Ishikawa (cell line): Measurements from ENCODE around the gene SYCP2.

Source experiments
- CEBPB ChIP-seq: IDR thresholded peaks from 2 replicates; pipeline ENCODE4 v1.6.1; 2012
- CREB1 ChIP-seq: IDR thresholded peaks from 2 replicates; pipeline ENCODE4 v1.6.1; 2012; ENCODE audit warnings: low read depth
- EGR1 ChIP-seq: IDR thresholded peaks from 2 replicates; pipeline ENCODE4 v1.6.1; 2012
- EP300 ChIP-seq: IDR thresholded peaks from 2 replicates; pipeline ENCODE4 v1.6.1; 2012; ENCODE audit warnings: borderline replicate concordance
- FOXM1 ChIP-seq: IDR thresholded peaks from 2 replicates; pipeline ENCODE4 v1.6.1; 2012; ENCODE audit warnings: low read depth, borderline replicate concordance
- NFIC ChIP-seq: IDR thresholded peaks from 2 replicates; pipeline ENCODE4 v1.6.1; 2012
- RAD21 ChIP-seq: IDR thresholded peaks from 2 replicates; pipeline ENCODE4 v1.6.1; 2012; ENCODE audit warnings: low read depth
- TAF1 ChIP-seq: IDR thresholded peaks from 2 replicates; pipeline ENCODE4 v1.6.1; 2012; ENCODE audit warnings: low read depth, mild to moderate bottlenecking
- TCF12 ChIP-seq: IDR thresholded peaks from 2 replicates; pipeline ENCODE4 v1.6.1; 2012; ENCODE audit warnings: low read depth
- TEAD4 ChIP-seq: IDR thresholded peaks from 2 replicates; pipeline ENCODE4 v1.6.1; 2012
- USF1 ChIP-seq: IDR thresholded peaks from 2 replicates; pipeline ENCODE4 v1.6.1; 2012
- YY1 ChIP-seq: IDR thresholded peaks from 2 replicates; pipeline ENCODE4 v1.6.1; 2012; ENCODE audit warnings: low read depth
- ZBTB7A ChIP-seq: IDR thresholded peaks from 2 replicates; pipeline ENCODE4 v1.6.1; 2012; ENCODE audit warnings: low read depth
- TF ChIP-seq, protein P1 (sequence below): IDR thresholded peaks from 2 replicates; pipeline ENCODE4 v1.6.1; 2012
- TF ChIP-seq, protein P2 (sequence below): IDR thresholded peaks from 2 replicates; pipeline ENCODE4 v1.6.1; 2012; ENCODE audit warnings: low read depth, mild to moderate bottlenecking

Gene SYCP2

DNA sequence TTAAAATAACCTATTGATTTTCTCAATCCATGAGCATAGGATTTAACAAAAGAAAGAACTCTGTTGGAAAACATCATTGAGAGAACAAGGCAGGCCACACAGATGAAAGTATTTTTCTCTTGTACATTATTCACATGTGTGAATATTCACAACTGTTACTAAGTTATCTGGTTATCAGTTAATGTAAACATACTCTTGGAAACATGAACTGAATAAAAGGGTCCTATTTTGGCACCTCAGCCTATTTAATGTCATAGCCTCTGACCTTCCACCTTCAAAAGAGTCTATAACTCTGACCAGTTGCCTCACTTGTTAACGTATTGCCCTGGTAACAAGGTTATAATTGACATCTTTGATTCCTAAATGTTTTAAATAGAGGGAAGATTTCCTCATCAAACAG lies 8.1 kb downstream of the SYCP2 start:
- TF ChIP-seq USF1 (no peak), TCF12 (no peak), EGR1 (no peak), TEAD4 (no peak), FOXM1 (no peak), RAD21 (no peak), EP300 (no peak), TAF1 (no peak), CEBPB (no peak), ZBTB7A (no peak), YY1 (no peak), CREB1 (no peak)
- TF ChIP-seq, protein P1, sequence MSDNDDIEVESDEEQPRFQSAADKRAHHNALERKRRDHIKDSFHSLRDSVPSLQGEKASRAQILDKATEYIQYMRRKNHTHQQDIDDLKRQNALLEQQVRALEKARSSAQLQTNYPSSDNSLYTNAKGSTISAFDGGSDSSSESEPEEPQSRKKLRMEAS: no peak
- TF ChIP-seq, protein P2, sequence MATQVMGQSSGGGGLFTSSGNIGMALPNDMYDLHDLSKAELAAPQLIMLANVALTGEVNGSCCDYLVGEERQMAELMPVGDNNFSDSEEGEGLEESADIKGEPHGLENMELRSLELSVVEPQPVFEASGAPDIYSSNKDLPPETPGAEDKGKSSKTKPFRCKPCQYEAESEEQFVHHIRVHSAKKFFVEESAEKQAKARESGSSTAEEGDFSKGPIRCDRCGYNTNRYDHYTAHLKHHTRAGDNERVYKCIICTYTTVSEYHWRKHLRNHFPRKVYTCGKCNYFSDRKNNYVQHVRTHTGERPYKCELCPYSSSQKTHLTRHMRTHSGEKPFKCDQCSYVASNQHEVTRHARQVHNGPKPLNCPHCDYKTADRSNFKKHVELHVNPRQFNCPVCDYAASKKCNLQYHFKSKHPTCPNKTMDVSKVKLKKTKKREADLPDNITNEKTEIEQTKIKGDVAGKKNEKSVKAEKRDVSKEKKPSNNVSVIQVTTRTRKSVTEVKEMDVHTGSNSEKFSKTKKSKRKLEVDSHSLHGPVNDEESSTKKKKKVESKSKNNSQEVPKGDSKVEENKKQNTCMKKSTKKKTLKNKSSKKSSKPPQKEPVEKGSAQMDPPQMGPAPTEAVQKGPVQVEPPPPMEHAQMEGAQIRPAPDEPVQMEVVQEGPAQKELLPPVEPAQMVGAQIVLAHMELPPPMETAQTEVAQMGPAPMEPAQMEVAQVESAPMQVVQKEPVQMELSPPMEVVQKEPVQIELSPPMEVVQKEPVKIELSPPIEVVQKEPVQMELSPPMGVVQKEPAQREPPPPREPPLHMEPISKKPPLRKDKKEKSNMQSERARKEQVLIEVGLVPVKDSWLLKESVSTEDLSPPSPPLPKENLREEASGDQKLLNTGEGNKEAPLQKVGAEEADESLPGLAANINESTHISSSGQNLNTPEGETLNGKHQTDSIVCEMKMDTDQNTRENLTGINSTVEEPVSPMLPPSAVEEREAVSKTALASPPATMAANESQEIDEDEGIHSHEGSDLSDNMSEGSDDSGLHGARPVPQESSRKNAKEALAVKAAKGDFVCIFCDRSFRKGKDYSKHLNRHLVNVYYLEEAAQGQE: no peak

GRCh38 chr20:59923514-59923913 lies 9.9 kb downstream of the SYCP2 start:
- TF ChIP-seq TCF12: no peak

- TF ChIP-seq FOXM1 (no peak), USF1 (no peak), ZBTB7A (no peak), CEBPB (no peak), RAD21 (no peak), TEAD4 (no peak), NFIC (no peak), TCF12 (no peak), TAF1 (no peak), YY1 (no peak), EP300 (no peak), CREB1 (no peak), EGR1 (no peak)
- TF ChIP-seq, protein P1: no peak
- TF ChIP-seq, protein P2: no peak
These were observed 12.5 kb downstream of the SYCP2 start for GRCh38 chr20:59920944-59921343.

DNA sequence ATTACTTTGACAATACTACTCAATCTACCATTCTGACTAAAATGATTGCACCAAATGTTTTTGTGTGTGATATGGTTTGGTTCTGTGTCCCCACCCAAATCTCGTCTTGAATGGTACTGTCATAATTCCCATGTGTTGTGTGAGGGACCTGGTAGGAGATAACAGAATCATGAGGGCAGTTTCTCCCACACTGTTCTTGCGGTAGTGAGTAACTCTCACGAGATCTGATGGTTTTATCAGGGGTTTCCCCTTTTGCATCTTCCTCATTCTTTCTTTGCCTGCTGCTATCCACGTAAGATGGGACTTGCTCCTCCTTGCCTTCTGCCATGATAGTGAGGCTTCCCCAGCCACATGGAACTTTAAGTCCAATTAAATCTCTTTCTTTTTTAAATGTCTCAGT lies 20.8 kb downstream of the SYCP2 start:
- TF ChIP-seq, protein P1: no peak
- no peak for TF ChIP-seq NFIC
- no peak for TF ChIP-seq TCF12
- no peak for TF ChIP-seq USF1

DNA sequence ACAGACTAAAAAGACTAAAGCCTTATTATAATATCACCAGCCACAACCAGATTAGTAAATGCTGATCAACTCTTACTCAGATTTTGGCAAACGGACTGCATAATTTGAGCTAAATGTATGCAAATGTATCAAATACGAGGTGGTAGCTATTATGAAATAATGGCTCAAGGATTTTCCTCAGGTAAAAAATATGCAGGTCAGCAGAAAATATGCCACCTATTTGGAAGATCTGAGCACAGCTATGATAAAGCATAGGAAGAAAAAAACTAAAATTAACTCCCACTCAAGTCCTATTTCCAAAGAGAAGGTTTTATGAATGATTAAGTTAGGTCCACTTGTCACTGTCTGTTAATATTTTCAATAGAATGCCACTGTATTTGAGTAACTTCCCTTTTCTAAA lies 22.4 kb downstream of the SYCP2 start:
- TF ChIP-seq USF1 (no peak), EGR1 (no peak), TEAD4 (no peak), RAD21 (no peak), EP300 (no peak), ZBTB7A (no peak), YY1 (no peak), FOXM1 (no peak), CEBPB (no peak), CREB1 (no peak), NFIC (no peak), TAF1 (no peak), TCF12 (no peak)
- TF ChIP-seq, protein P1: no peak
- TF ChIP-seq, protein P2: no peak
